A549 (cell line): ENCODE measurements around the gene NAT8. TPM values are rescaled to one million over a fixed set of nuclear protein-coding genes. Genes with fewer than 3 reads are reported as not detected.

Source experiments
- ATAC-seq, 2 experiments: fragments of 200-7000 bp in 1 of 2; fragments of >200 bp in 1 of 2; cut with Nextera tagmentation in 1 of 2; cut with Tn5 transposase in 1 of 2; 3 replicates each; pipeline versions ENCODE4 v1.8.0 to v1.9.1; 2018 to 2020; ENCODE audit warnings: mild to moderate bottlenecking in 1 of 2, moderate library complexity in 1 of 2
- CTCF ChIA-PET: fragments of 300-600 bp; sonication (Branson Sonifier 250); formaldehyde crosslinking; extraction: SDS; loops from one replicate; lab custom pipeline; 2021; ENCODE audit warnings: antibody characterized with exemption, inconsistent platforms; lab: Yijun Ruan, JAX
- POLR2A ChIA-PET: fragments of 350-600 bp; formaldehyde crosslinking; extraction: SDS; loops from one replicate; lab custom pipeline; 2021; ENCODE audit warnings: antibody characterized with exemption, inconsistent platforms; lab: Yijun Ruan, JAX
- DNase-seq, 2 experiments: peaks; one replicate each; pipeline versions ENCODE4 v3.0.0 to v3.0.0-alpha.2; 2011 to 2016; ENCODE audit warnings: low read depth in 1 of 2, low spot score in 1 of 2
- FAIRE-seq: peaks from 2 replicates; lab custom pipeline; 2011; peaks lifted over from hg19 to GRCh38; lab: Jason Lieb, UNC
- H3K27ac ChIP-seq, 2 experiments: fragments of >200 bp; sonication (Bioruptor Twin); formaldehyde crosslinking; 3 replicates each; pipeline ENCODE4 v1.5.1; 2016 to 2017
- H3K4me1 ChIP-seq: fragments of >200 bp; sonication (Bioruptor Twin); formaldehyde crosslinking; 3 replicates; pipeline ENCODE4 v1.6.1; 2016
- H3K4me2 ChIP-seq: fragments of >200 bp; sonication (Bioruptor Twin); formaldehyde crosslinking; 3 replicates; pipeline ENCODE4 v1.6.1; 2016
- H3K4me3 ChIP-seq: fragments of >200 bp; sonication (Bioruptor Twin); formaldehyde crosslinking; 3 replicates; pipeline ENCODE4 v1.5.1; 2016
- H3K9me3 ChIP-seq: fragments of >200 bp; sonication (Bioruptor Twin); formaldehyde crosslinking; 3 replicates; pipeline ENCODE4 v1.6.1; 2016
- ATOH8 ChIP-seq: fragments of 250-450 bp; sonication (Bioruptor Pico); IDR thresholded peaks from 2 replicates; pipeline ENCODE4 v1.5.0; 2020; ENCODE audit warnings: low read depth, mild to moderate bottlenecking, moderate library complexity
- BHLHE40 ChIP-seq: IDR thresholded peaks from 2 replicates; pipeline ENCODE4 v1.6.1; 2012; ENCODE audit warnings: low read depth, low read length, inconsistent platforms
- CBX2 ChIP-seq: fragments of 200-600 bp; sonication (generic); IDR thresholded peaks from 2 replicates; pipeline ENCODE4 v1.6.1; 2016; ENCODE audit warnings: low read depth, mild to moderate bottlenecking, borderline replicate concordance
- CBX8 ChIP-seq: fragments of 200-600 bp; sonication (generic); IDR thresholded peaks from 2 replicates; pipeline ENCODE4 v1.6.1; 2016
- CEBPB ChIP-seq, 2 experiments: fragments of >200 bp in 1 of 2; sonication (Bioruptor Twin) in 1 of 2; formaldehyde crosslinking in 1 of 2; IDR thresholded peaks; 2 replicates each; pipeline ENCODE4 v1.6.1; 2012 to 2016
- CHD4 ChIP-seq: fragments of 200-600 bp; sonication (generic); IDR thresholded peaks from 2 replicates; pipeline ENCODE4 v1.6.1; 2016; ENCODE audit warnings: antibody characterized with exemption, mild to moderate bottlenecking, borderline replicate concordance
- E2F6 ChIP-seq: IDR thresholded peaks from 2 replicates; pipeline ENCODE4 v1.6.1; 2012; ENCODE audit warnings: low read depth, borderline replicate concordance
- ELK1 ChIP-seq: fragments of 150-350 bp; IDR thresholded peaks from 2 replicates; pipeline ENCODE4 v1.6.1; 2014; ENCODE audit warnings: low read depth, mild to moderate bottlenecking, low read length
- EP300 ChIP-seq, 2 experiments: fragments of >200 bp; sonication (Bioruptor Twin); formaldehyde crosslinking; IDR thresholded peaks; 2 replicates in 1 of 2; 3 replicates in 1 of 2; pipeline ENCODE4 v1.6.1; 2016 to 2017
- FOSB ChIP-seq: fragments of 250-450 bp; sonication (Bioruptor Pico); IDR thresholded peaks from 2 replicates; pipeline ENCODE4 v1.5.0; 2020; ENCODE audit warnings: mild to moderate bottlenecking, moderate library complexity
- FOSL2 ChIP-seq, 2 experiments: fragments of 450-650 bp in 1 of 2; fragments of >200 bp in 1 of 2; sonication (Bioruptor Twin) in 1 of 2; formaldehyde crosslinking; IDR thresholded peaks; 2 replicates each; pipeline versions ENCODE4 v1.5.0 to v1.6.1; 2016 to 2020; ENCODE audit warnings: mild to moderate bottlenecking in 1 of 2, moderate library complexity in 1 of 2
- FOXS1 ChIP-seq: fragments of 250-450 bp; sonication (Bioruptor Pico); IDR thresholded peaks from 2 replicates; pipeline ENCODE4 v1.5.0; 2020; ENCODE audit warnings: mild to moderate bottlenecking, moderate library complexity
- GATA3 ChIP-seq: IDR thresholded peaks from 2 replicates; pipeline ENCODE4 v1.6.1; 2012; ENCODE audit warnings: borderline replicate concordance
- HEYL ChIP-seq: fragments of 250-450 bp; sonication (Bioruptor Pico); IDR thresholded peaks from 2 replicates; pipeline ENCODE4 v1.8.0; 2021; ENCODE audit warnings: mild to moderate bottlenecking, moderate library complexity
- HMGXB4 ChIP-seq: fragments of 250-450 bp; sonication (Bioruptor Pico); IDR thresholded peaks from 2 replicates; pipeline ENCODE4 v1.5.0; 2021; ENCODE audit warnings: mild to moderate bottlenecking, moderate library complexity, borderline replicate concordance
- HOXB13 ChIP-seq: fragments of 250-450 bp; sonication (Bioruptor Pico); IDR thresholded peaks from 2 replicates; pipeline ENCODE4 v1.5.0; 2020; ENCODE audit warnings: low read depth, mild to moderate bottlenecking, moderate library complexity
- HOXB5 ChIP-seq: fragments of 250-450 bp; sonication (Bioruptor Pico); IDR thresholded peaks from 2 replicates; pipeline ENCODE4 v1.5.0; 2020; ENCODE audit warnings: mild to moderate bottlenecking, moderate library complexity
- JUN ChIP-seq, 2 experiments: fragments of >200 bp; sonication (Bioruptor Twin); formaldehyde crosslinking; IDR thresholded peaks; 2 replicates in 1 of 2; 3 replicates in 1 of 2; pipeline ENCODE4 v1.6.1; 2016 to 2017
- MAZ ChIP-seq: fragments of 150-350 bp; IDR thresholded peaks from 2 replicates; pipeline ENCODE4 v1.6.1; 2014; ENCODE audit warnings: antibody characterized with exemption, low read depth, low read length, borderline replicate concordance
- NFE2L2 ChIP-seq: fragments of 150-350 bp; conservative IDR thresholded peaks from 2 replicates; pipeline ENCODE4 v1.6.1; 2014; ENCODE audit warnings: low read length
- NPAS2 ChIP-seq: fragments of 250-450 bp; sonication (Bioruptor Pico); IDR thresholded peaks from 2 replicates; pipeline ENCODE4 v1.8.0; 2022; ENCODE audit warnings: mild to moderate bottlenecking, moderate library complexity, borderline replicate concordance
- PBX3 ChIP-seq: IDR thresholded peaks from 2 replicates; pipeline ENCODE4 v1.6.1; 2012
- PHF8 ChIP-seq: fragments of 200-600 bp; sonication (generic); IDR thresholded peaks from 2 replicates; pipeline ENCODE4 v1.6.1; 2016; ENCODE audit warnings: low read depth, mild to moderate bottlenecking, antibody characterized with exemption, moderate library complexity, borderline replicate concordance
- RCOR1 ChIP-seq: fragments of 150-350 bp; IDR thresholded peaks from 2 replicates; pipeline ENCODE4 v1.6.1; 2014; ENCODE audit warnings: antibody characterized with exemption, low read length, low read depth
- RNF2 ChIP-seq: fragments of 200-600 bp; sonication (generic); IDR thresholded peaks from 2 replicates; pipeline ENCODE4 v1.6.1; 2016; ENCODE audit warnings: low read depth, mild to moderate bottlenecking, antibody characterized with exemption, moderate library complexity, borderline replicate concordance
- SMC3 ChIP-seq: fragments of >200 bp; sonication (Bioruptor Twin); formaldehyde crosslinking; IDR thresholded peaks from 3 replicates; pipeline ENCODE4 v1.6.1; 2018; ENCODE audit warnings: inconsistent platforms
- SREBF2 ChIP-seq: fragments of 450-650 bp; IDR thresholded peaks from 2 replicates; pipeline ENCODE4 v1.6.1; 2014; ENCODE audit warnings: mild to moderate bottlenecking, moderate library complexity
- TP53 ChIP-seq: fragments of 250-450 bp; sonication (Bioruptor Pico); IDR thresholded peaks from 2 replicates; pipeline ENCODE4 v1.5.0; 2021; ENCODE audit warnings: mild to moderate bottlenecking, moderate library complexity
- USF2 ChIP-seq: fragments of 450-650 bp; IDR thresholded peaks from 2 replicates; pipeline ENCODE4 v1.6.1; 2014; ENCODE audit warnings: antibody characterized with exemption
- ZNF302 ChIP-seq: fragments of 250-450 bp; sonication (Bioruptor Pico); IDR thresholded peaks from 2 replicates; pipeline ENCODE4 v1.9.0; 2021; ENCODE audit warnings: inconsistent platforms, mild to moderate bottlenecking, moderate library complexity
- WGBS: methylation state at CpG from one replicate; pipeline ENCODE4 v1.1.6; 2017; ENCODE audit errors: missing lambda C conversion rate; 5-methylcytosine and 5-hydroxymethylcytosine counted together
- polyA plus RNA-seq, 4 experiments: library from polyadenylated mRNA; depleted of rRNA in 3 of 4; stranded (reverse); fragments of >200 nt; fragmentation: RNase III in 1 of 4; extraction: RNeasy Plus Mini Kit Qiagen cat#74134 plus additional on column Dnase treatment in 1 of 4; gene quantifications; 2 replicates in 3 of 4; 3 replicates in 1 of 4; pipeline ENCODE4 v1.2.3, GENCODE V29; 2011 to 2017

The NAT8 gene
- polyA plus RNA-seq, 2 of the 4 experiments (the other 2 are of a cell fraction) = not detected

GRCh38 chr2:73654175-73654574, 12.0 kb upstream of the NAT8 start:
- TF ChIP-seq FOSB (CRISPR knock-in tag) = no peak
- no peak for TF ChIP-seq ATOH8 (CRISPR knock-in tag)
- no peak for TF ChIP-seq EP300 (IDR thresholded peaks at IDR 0.05)
- TF ChIP-seq ELK1 = no peak
- TF ChIP-seq PBX3 = no peak
- no peak for TF ChIP-seq HOXB5 (CRISPR knock-in tag)
- no peak for TF ChIP-seq GATA3
- TF ChIP-seq USF2 = no peak
- no peak for TF ChIP-seq HEYL (CRISPR knock-in tag)
- no peak for TF ChIP-seq MAZ
- no peak for TF ChIP-seq FOSL2 (IDR thresholded peaks at IDR 0.05)
- TF ChIP-seq FOSL2 (CRISPR knock-in tag; IDR thresholded peaks at IDR 0.05) = no peak
- no peak for TF ChIP-seq E2F6
- no peak for TF ChIP-seq CEBPB (IDR thresholded peaks at IDR 0.05)
- TF ChIP-seq CBX2 = no peak
- TF ChIP-seq JUN (IDR thresholded peaks at IDR 0.05) = no peak
- no peak for TF ChIP-seq RCOR1
- no peak for TF ChIP-seq HMGXB4 (CRISPR knock-in tag)
- no peak for TF ChIP-seq CBX8
- ChIA-PET CTCF (no interaction called here), POLR2A (no interaction called here)
- no peak overlapping the region for H3K4me2 ChIP-seq
- WGBS = 45% methylated on average over 2 of the region's 2 CpGs
- H3K27ac ChIP-seq = no peak overlapping the region
- DNase-seq (no peak), FAIRE-seq (no peak), ATAC-seq (no peak)
- no peaks in the 10 kb centered on the region for H3K4me1 ChIP-seq
- no peak overlapping the region for H3K4me3 ChIP-seq
- H3K9me3 ChIP-seq = peaks cover 8% of the 10 kb centered on the region

GRCh38 chr2:73652348-73652747, 10.1 kb upstream of the NAT8 start:
- Histone ChIP-seq H3K4me3 (no peak overlapping the region), H3K9me3 (no peaks in the 10 kb centered on the region), H3K27ac (no peak overlapping the region), H3K4me1 (no peaks in the 10 kb centered on the region), H3K4me2 (no peak overlapping the region)
- POLR2A ChIA-PET = no interaction called here
- DNase-seq (no peak), FAIRE-seq (no peak), ATAC-seq (no peak; a peak in 2 of 6 replicates)
- WGBS = 47% methylated on average over 3 of the region's 3 CpGs
- CTCF ChIA-PET = no interaction called here
- TF ChIP-seq EP300 (IDR thresholded peaks at IDR 0.05) (no peak), NFE2L2 (no peak), TP53 (CRISPR knock-in tag) (no peak), CHD4 (no peak), HOXB13 (CRISPR knock-in tag) (no peak), CBX2 (no peak), SMC3 (no peak), NPAS2 (CRISPR knock-in tag) (no peak), PHF8 (no peak), SREBF2 (no peak), RNF2 (no peak), BHLHE40 (no peak), ZNF302 (CRISPR knock-in tag) (no peak), FOXS1 (CRISPR knock-in tag) (no peak)
